HepG2 (cell line): ENCODE results near the gene MAP2K3. TPM values are rescaled to one million over a fixed set of nuclear protein-coding genes. Genes with fewer than 3 reads are reported as not detected.
A peak's percentile ranks its signal among the peaks of the same experiment; 100 is the strongest.

ENCODE experiments used
- ARNT ChIP-seq: fragments of 450-650 bp; IDR thresholded peaks from 2 replicates; pipeline ENCODE4 v1.6.1; 2017
- BRD4 ChIP-seq: sonication (generic); formaldehyde crosslinking; IDR thresholded peaks from 2 replicates; pipeline ENCODE4 v1.4.0; 2020; ENCODE audit warnings: missing genetic modification reagents
- CEBPZ ChIP-seq: IDR thresholded peaks from 2 replicates; pipeline ENCODE4 v1.6.1; 2012; ENCODE audit warnings: low read length, improper control_type of control experiment
- CHCHD3 ChIP-seq: sonication (generic); formaldehyde crosslinking; IDR thresholded peaks from 2 replicates; pipeline ENCODE4 v1.8.0; 2022; ENCODE audit warnings: mild to moderate bottlenecking, missing genetic modification reagents, moderate library complexity
- GRHL1 ChIP-seq: sonication (generic); formaldehyde crosslinking; conservative IDR thresholded peaks from 2 replicates; pipeline ENCODE4 v1.8.0; 2022; ENCODE audit warnings: missing genetic modification reagents
- HMG20B ChIP-seq: conservative IDR thresholded peaks from 2 replicates; pipeline ENCODE4 v1.6.1; 2016; ENCODE audit warnings: missing genetic modification reagents, missing compliant biosample characterization
- KAT8 ChIP-seq: IDR thresholded peaks from 2 replicates; pipeline ENCODE4 v1.6.1; 2016; ENCODE audit warnings: missing genetic modification reagents, missing compliant biosample characterization
- MAZ ChIP-seq, 2 experiments: sonication (generic) in 1 of 2; formaldehyde crosslinking in 1 of 2; IDR thresholded peaks; 2 replicates each; pipeline versions ENCODE4 v1.5.0 to v1.6.1; 2012 to 2020; ENCODE audit warnings: low read depth in 2 of 2, mild to moderate bottlenecking in 2 of 2, borderline replicate concordance in 1 of 2, improper control_type of control experiment in 1 of 2, low read length in 1 of 2, missing genetic modification reagents in 1 of 2, moderate library complexity in 1 of 2
- MBNL3 ChIP-seq: fragments of 250-450 bp; sonication (Bioruptor Pico); conservative IDR thresholded peaks from 2 replicates; pipeline ENCODE4 v1.8.0; 2022; ENCODE audit warnings: mild to moderate bottlenecking, inconsistent platforms
- NFE2L1 ChIP-seq: sonication (generic); formaldehyde crosslinking; IDR thresholded peaks from 2 replicates; pipeline ENCODE4 v1.4.0; 2020; ENCODE audit warnings: missing genetic modification reagents, mild to moderate bottlenecking, borderline replicate concordance
- RBM39 ChIP-seq: fragments of 200-400 bp; formaldehyde crosslinking; IDR thresholded peaks from one replicate; pipeline ENCODE4 v1.6.1; 2018; ENCODE audit warnings: antibody characterized with exemption, mild to moderate bottlenecking, low read depth, low read length; ENCODE audit not compliant: poor library complexity, severe bottlenecking
- ZC3H13 ChIP-seq: sonication (generic); formaldehyde crosslinking; IDR thresholded peaks from 2 replicates; pipeline ENCODE4 v1.8.1; 2023; ENCODE audit warnings: mild to moderate bottlenecking, missing genetic modification reagents, moderate library complexity
- ZFP36 ChIP-seq: fragments of 150-350 bp; IDR thresholded peaks from 2 replicates; pipeline ENCODE4 v1.6.1; 2018; ENCODE audit warnings: borderline replicate concordance, low read length, low read depth; ENCODE audit not compliant: partially characterized antibody
- ZMAT3 ChIP-seq: sonication (generic); formaldehyde crosslinking; conservative IDR thresholded peaks from 2 replicates; pipeline ENCODE4 v1.7.0; 2021; ENCODE audit warnings: missing genetic modification reagents
- ZNF552 ChIP-seq: sonication (generic); formaldehyde crosslinking; IDR thresholded peaks from 2 replicates; pipeline ENCODE4 v1.9.0; 2022; ENCODE audit warnings: missing genetic modification reagents, mild to moderate bottlenecking, borderline replicate concordance
- polyA plus RNA-seq, 8 experiments: library from polyadenylated mRNA; depleted of rRNA in 3 of 8; stranded (reverse) in 7 of 8; unstranded in 1 of 8; fragments of >200 nt; fragmentation: Illumina TruSeq in 4 of 8; extraction: Trizol in 4 of 8; gene quantifications; 2 replicates each; pipeline versions ENCODE4 v1.2.1 to v1.2.3, GENCODE V29; 2011 to 2016; ENCODE audit warnings: low read depth in 4 of 8, missing spikeins in 1 of 8, mixed read lengths in 1 of 8; ENCODE audit not compliant: insufficient read depth in 1 of 8
- total RNA-seq, 5 experiments: library from RNA; depleted of rRNA; stranded (reverse); fragments of >200 nt; fragmentation: Illumina TruSeq; extraction: Trizol; gene quantifications; 2 replicates each; pipeline ENCODE4 v1.2.3, GENCODE V29; 2016; ENCODE audit warnings: low read depth in 1 of 5
- TF ChIP-seq, protein P1 (sequence below): sonication (generic); formaldehyde crosslinking; IDR thresholded peaks from 2 replicates; pipeline ENCODE4 v1.5.0; 2020; ENCODE audit warnings: mild to moderate bottlenecking, missing genetic modification reagents
- TF ChIP-seq, protein P2 (sequence below): sonication (generic); formaldehyde crosslinking; IDR thresholded peaks from 2 replicates; pipeline ENCODE4 v1.4.0; 2020; ENCODE audit warnings: missing genetic modification reagents
- TF ChIP-seq, protein P3 (sequence below): sonication (generic); formaldehyde crosslinking; IDR thresholded peaks from 2 replicates; pipeline ENCODE4 v1.5.0; 2020; ENCODE audit warnings: missing genetic modification reagents

MAP2K3 gene
- total and polyA plus RNA-seq, 2 of the 13 experiments (the other 11 are each of a cell fraction or from before 2014, with no cell fraction given) = 20.5 to 27.4 TPM

DNA sequence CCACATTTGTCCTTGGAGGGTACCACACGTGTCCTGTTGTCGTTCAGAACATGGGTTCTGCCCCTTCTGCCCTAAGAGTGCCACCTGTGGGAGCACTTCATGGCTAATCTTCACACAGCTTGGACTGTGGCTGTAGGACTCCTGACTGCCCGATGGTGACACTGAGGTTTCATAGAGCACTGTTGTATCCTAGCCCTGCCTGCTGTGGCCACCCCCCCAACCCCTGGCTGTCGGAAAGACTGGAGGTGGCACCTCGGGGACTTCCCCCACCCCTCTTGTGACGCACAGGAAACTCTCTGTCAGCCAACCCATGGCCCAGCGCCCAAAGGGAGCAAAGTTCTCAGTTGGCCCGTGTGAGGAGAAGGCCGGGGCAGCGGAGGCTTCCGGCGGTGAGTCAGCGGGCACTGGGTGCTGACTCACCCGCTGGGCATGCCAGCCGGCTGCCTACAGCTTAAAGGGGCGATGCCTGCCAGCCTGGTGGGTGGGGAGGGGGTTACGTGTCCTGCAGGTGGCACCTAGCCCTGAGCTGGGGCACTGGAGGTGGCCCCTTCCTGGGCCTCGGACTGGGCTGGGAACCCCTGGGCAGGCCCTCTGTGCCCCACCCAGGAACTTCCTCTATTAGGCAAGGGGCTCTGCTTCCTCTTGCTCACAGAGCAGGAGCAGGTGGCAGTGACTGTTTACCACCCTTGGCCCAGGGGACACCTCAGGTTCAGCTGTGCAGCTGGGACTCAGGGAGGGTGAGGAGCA lies 3.4 kb downstream of the MAP2K3 start (continued):
- TF ChIP-seq ZNF552 (CRISPR knock-in tag) (no peak), ARNT (no peak), CHCHD3 (no peak), BRD4 (CRISPR knock-in tag) (no peak), ZC3H13 (CRISPR knock-in tag) (no peak), ZFP36 (no peak), GRHL1 (CRISPR knock-in tag) (no peak), RBM39 (peak; percentile 50), KAT8 (CRISPR knock-in tag) (peak; percentile 78), MBNL3 (no peak), ZMAT3 (peak; percentile 81; the same call in 1 of the 2 replicates), MAZ (IDR thresholded peaks at IDR 0.05; ENCODE audit: borderline replicate concordance, low read depth, low read length) (peak; percentile 81; the same call in 1 of the 2 replicates), MAZ (CRISPR knock-in tag; IDR thresholded peaks at IDR 0.05; ENCODE audit: low read depth) (peak; percentile 41; the same call in 1 of the 2 replicates), CEBPZ (no peak), NFE2L1 (CRISPR knock-in tag) (peak; percentile 90; the same call in 1 of the 2 replicates), HMG20B (CRISPR knock-in tag) (no peak)
- TF ChIP-seq, protein P1, sequence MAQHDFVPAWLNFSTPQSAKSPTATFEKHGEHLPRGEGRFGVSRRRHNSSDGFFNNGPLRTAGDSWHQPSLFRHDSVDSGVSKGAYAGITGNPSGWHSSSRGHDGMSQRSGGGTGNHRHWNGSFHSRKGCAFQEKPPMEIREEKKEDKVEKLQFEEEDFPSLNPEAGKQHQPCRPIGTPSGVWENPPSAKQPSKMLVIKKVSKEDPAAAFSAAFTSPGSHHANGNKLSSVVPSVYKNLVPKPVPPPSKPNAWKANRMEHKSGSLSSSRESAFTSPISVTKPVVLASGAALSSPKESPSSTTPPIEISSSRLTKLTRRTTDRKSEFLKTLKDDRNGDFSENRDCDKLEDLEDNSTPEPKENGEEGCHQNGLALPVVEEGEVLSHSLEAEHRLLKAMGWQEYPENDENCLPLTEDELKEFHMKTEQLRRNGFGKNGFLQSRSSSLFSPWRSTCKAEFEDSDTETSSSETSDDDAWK (CRISPR knock-in tag) = no peak
- TF ChIP-seq, protein P2, sequence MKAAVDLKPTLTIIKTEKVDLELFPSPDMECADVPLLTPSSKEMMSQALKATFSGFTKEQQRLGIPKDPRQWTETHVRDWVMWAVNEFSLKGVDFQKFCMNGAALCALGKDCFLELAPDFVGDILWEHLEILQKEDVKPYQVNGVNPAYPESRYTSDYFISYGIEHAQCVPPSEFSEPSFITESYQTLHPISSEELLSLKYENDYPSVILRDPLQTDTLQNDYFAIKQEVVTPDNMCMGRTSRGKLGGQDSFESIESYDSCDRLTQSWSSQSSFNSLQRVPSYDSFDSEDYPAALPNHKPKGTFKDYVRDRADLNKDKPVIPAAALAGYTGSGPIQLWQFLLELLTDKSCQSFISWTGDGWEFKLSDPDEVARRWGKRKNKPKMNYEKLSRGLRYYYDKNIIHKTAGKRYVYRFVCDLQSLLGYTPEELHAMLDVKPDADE (CRISPR knock-in tag) = no peak
- TF ChIP-seq, protein P3, sequence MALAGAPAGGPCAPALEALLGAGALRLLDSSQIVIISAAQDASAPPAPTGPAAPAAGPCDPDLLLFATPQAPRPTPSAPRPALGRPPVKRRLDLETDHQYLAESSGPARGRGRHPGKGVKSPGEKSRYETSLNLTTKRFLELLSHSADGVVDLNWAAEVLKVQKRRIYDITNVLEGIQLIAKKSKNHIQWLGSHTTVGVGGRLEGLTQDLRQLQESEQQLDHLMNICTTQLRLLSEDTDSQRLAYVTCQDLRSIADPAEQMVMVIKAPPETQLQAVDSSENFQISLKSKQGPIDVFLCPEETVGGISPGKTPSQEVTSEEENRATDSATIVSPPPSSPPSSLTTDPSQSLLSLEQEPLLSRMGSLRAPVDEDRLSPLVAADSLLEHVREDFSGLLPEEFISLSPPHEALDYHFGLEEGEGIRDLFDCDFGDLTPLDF = no peak
